GM23248 (cell line): ENCODE measurements around the gene TSPAN2.

Experiments used
- EZH2 ChIP-seq: fragments of 200-600 bp; sonication (generic); IDR thresholded peaks from 2 replicates; pipeline ENCODE4 v1.6.1; 2018; ENCODE audit warnings: antibody characterized with exemption, mild to moderate bottlenecking; ENCODE audit not compliant: insufficient read depth, poor library complexity, severe bottlenecking
- EZH2phosphoT487 ChIP-seq: fragments of 200-600 bp; sonication (generic); IDR thresholded peaks from 2 replicates; pipeline ENCODE4 v1.6.1; 2018; ENCODE audit warnings: antibody characterized with exemption, moderate library complexity, mild to moderate bottlenecking, low read depth; ENCODE audit not compliant: insufficient read depth

GRCh38 chr1:115062542-115063004 lies 26.7 kb downstream of the TSPAN2 start:
- TF ChIP-seq EZH2 (no peak), EZH2phosphoT487 (no peak)
